GM18907 (cell line): Measurements from ENCODE around the gene HSBP1L1.
"Not testable (repeated sequence)": the region's sequence is repeated elsewhere in the genome, so short reads cannot be mapped to it uniquely, and the experiment has no call there.

ENCODE experiments used
- ATAC-seq: cut with Tn5 transposase; IDR thresholded peaks from one replicate; pipeline ENCODE4 v1.9.1; 2021; ENCODE audit warnings: mild to moderate bottlenecking, moderate library complexity; ENCODE audit not compliant: unreplicated experiment

The HSBP1L1 gene

DNA sequence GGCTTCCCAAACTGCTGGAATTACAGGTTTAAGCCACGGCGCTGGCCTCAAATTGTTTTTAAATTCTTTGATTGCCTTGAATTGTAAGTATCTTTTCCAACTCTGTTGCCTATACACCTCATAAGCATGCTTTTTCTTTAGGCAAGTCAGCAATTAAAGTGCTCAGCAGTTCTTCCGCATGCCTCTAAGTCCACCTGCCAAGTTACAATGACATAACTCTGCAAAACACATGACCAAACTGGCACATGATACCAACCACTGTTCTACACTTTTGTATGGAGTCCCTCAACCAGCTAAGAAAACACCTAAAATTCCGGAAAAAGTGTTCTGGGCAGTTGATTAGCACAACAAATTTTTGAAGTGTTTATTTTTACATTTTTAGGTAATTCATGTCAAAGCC is 18.8 kb downstream of the HSBP1L1 start:
- ATAC-seq: no peak

DNA sequence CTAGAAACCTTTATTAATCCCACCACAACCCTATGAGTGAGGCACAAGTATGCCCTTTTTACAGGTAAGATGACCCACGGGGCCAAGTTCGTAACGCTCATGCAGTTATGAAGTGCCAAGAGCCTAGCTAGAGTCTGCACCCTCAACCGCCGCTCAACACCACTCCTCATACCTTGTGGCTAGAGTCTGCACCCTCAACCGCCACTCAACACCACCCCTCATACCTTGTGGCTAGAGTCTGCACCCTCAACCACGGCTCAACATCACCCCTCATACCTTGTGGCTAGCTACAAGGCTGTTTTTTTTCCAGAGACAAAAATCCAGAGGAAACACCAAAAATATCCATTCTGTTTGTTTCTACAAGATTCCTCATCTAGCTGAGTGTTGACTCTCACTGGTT is 19.4 kb downstream of the HSBP1L1 start:
- ATAC-seq: no peak

DNA sequence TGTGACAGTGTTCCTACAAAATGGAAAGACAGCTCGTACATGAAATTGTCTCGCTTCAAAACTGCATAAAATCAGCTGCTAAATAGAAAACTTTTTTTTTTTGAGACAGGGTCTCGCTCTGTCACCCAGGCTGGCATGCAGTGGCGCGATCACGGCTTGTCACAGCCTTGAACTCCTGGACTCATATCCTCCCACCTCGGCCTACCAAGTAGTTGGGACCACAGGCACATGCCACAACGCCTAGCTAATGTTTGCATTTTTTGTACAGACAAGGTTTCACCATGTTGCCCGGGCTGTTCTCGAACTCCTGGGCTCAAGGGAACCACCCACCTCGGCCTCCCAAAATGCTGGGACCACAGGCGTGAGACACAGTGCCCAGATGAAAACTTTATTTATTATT is 20.7 kb downstream of the HSBP1L1 start:
- ATAC-seq: no peak

DNA sequence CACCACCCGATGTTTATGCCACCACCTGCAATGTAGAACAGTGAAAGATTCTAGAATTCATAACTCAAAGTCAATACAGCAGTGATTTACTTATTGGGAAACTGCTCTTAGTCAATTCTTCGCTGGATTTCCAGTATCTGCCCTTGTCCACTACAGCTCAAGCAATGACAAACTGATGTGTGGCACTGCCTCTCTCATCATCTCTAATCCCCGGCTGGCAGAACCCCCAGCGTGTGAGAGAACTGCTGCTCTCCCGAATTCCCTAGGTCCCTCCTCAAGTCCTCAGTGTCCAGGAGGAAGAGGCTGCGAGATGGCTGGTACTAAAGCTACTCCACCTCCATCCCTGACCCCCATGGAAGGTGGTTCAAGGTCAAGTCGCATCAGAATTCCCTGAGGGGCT is 22.3 kb downstream of the HSBP1L1 start:
- ATAC-seq: no peak

DNA sequence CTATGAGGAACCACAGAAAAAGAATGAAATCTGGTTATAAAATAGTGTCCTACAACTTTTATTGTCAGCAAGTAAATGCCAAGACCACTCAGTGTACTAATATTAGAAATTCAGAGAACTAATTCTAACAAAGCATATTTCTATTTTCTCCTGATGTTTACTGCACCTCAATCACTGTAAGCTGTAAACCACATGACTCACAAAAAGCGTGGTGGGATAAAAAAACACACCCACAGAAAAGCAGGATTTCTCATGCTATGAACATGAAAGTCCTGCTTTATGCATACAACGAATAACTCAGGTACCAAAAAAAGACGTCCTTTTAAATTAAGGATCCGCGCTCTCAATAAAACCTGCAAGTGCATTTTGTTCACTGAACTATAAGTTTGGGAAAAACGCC is 23.1 kb downstream of the HSBP1L1 start:
- no peak for ATAC-seq

DNA sequence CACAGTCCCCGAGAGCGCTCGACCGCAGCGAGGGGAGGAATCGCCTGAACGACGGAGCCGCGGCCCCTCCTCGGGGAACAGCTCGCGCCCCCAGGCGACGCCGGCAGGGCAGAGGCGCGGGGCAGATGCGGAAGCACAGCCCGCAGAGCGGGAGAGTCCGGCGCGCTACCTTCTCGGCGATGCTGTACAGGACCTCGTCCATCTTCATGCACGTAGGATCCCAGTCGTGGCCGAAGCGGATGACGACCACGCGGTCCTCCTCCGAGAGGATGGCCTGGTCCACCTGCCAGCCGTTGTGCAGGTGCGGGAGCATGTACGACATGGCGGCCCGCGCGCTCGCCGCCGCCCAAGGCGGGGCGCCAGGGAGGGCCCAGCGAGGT is 23.6 kb downstream of the HSBP1L1 start:
- ATAC-seq: peak; percentile 73

DNA sequence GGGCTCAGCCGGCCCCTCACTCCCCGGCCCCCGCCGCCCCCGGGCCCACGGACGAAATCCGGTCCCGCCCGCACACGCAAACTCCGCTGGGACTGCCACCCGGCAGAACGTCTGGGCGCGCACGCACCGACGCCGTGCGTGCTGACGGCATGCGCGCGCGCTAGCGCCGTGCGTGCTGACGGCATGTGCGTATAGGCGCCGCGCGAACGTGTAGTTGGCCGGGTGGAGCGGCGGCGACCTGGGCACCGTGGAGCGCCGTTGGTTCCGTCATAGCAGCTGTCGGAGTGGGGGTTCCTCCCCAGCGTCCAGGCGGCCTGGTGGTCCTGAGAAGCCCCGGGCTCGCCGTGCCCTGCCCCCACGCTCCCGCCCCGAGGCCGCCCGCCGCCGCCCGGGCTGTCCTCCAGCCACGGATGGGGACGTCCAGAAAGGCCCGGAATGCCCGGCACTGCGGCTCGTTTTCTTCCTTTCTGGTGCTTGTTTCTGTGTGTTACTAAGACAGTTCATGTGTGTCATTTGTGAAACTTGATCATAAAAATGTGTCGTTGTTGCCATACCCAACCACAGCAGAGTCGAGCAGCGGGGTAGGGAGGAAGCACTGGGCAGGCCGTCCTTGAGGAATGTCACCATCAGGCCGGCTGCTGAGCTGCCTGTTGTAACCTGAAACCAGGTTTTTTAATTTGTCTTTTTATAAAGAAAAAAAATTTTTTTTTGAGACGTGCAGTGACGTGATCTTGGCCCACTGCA is 24.2 kb downstream of the HSBP1L1 start, which contains the start of gene TXNL4A:
TXNL4A (minus strand) TSS at position 113 of the 744 bp plus-strand sequence. CDS start 171 bp downstream, outside the sequence.
- peak; percentile 96 for ATAC-seq

DNA sequence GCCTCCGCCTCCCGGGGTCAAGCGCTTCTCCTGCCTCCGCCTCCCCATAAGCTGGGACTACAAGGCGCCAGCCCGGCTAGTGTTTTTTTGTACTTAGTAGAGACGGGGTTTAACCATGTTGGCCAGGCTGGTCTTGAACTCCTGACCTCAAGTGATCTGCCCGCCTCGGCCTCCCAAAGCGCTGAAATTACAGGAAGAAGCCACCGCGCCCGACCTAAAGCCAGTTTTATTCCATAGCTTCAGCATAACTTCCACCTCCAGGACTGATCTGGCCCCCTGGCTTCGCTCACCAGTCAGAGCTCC is 24.7 kb downstream of the HSBP1L1 start:
- no peak for ATAC-seq

DNA sequence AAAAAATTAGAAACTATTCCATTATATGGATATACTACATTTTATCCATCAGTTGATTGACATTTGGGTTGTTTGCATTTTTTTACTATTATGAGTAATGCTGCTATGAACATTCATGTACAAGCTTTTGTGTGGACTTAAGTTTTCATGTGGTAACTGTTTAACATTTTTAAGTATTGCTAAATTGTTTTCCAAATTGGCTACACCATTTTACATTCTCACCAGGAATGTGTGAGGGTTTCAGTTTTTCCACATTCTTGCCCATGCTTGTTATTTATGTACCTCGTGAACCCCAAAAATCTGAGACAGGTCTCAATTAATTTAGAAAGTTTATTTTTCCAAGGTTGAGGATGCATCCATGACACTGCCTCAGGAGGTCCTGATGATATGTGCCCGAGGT is 27.1 kb downstream of the HSBP1L1 start:
- no peak for ATAC-seq

DNA sequence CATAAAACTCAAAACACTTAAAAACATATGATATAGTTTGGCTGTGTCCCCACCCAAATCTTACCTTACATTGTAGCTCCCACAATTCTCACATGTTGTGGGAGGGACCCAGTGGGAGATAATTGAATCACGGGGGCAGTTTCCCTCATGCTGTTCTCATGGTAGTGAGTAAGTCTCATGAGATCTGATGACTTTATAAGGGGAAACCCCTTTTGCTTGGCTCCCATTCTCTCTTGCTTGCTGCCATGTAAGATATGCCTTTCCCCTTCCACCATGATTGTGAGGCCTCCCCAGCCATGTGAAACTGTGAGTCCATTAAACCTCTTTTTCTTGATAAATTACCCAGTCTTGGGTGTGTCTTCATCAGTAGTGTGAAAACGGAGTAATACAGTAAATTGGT is 35.3 kb downstream of the HSBP1L1 start:
- not testable (repeated sequence) for ATAC-seq

DNA sequence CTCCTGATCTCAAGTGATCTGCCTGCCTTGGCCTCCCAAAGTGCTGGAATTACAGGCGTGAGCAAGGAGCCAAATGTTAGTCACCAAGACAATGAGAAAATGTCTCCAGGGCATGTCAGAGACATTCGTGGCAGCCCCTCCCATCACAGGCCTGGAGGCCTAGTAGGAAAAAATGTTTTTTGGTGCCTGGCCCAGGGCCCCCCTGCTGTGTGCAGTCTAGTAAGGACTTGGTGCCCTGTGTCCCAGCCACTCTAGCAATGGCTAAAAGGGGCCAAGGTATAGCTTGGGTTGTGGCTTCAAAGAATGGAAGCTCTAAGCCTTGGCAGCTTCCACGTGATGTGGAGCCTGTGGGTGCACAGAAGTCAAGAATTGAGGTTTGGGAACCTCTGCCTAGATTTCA is 36.4 kb downstream of the HSBP1L1 start:
- no peak for ATAC-seq

DNA sequence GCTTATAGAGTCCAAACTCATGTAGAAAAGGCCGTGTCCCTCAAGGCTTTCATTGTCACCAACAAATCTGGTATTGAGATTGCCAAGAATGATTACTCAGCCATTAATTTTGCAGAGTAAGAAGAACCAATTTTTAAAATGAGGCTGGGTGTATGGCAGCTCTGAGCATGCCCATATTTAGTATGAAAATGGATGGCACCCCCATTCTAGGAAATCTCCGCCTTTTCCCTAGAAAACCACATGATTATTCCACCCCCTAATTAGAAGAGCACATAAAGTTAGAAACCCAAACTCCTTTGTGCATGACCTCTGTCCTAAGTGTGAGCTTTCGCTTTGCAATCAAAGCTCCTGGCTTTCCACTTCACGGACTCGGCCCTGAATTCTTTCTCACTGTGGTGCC is 38.0 kb downstream of the HSBP1L1 start:
- no peak for ATAC-seq

DNA sequence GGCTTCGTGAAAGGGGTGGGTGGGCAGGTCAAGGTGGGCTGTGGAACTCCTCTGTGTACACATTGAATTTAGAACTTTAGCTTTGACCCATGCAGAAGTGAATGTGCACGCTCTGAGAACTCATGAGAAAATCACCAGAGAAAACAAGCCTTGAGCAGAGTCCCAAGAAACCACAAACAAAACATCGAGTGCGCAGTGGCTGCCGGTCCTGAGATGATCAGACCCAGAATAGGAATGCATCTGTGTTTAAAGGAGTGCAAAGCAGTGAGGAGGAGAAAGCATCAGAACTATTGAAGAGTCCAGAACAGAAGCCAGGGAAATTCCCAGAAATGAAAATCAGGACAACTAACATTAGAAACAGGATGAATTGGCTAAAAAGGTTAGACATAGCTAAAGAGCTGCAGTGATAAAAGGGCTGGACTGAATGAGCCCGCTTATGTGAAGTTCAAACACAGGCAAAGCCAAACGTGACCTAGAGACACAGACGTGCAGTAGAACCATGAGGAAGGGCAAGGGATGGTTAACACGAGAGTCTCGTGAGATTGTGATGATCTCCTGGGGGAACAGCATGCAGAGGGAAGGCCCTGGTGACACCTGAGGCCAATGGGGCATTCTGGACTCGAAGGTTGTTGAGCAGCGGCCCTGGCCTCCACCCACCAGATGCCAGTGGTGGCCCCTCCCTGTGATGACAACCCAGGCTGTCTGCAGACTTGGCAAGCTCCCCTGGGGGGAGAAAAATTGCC is 40.3 kb downstream of the HSBP1L1 start:
- ATAC-seq: no peak

DNA sequence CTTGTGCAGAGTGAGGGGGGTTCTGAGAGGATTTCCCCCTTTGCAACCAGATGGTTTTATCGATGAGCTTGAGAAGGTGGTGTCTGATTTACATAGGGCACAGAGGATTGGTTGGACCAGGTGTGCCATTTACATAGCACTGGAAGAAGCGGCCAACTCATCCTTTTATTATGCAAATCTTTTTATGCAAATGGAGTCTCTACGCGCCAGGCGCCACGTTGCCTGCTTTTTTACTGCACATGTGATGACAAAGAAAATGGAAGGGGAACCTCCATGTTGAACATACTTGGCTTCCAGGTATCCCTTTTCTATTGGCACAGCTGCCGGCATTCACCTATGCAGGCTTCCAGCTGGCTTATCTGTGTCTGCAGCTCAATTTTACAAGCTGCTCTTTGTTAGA is 42.3 kb downstream of the HSBP1L1 start:
- ATAC-seq: no peak

DNA sequence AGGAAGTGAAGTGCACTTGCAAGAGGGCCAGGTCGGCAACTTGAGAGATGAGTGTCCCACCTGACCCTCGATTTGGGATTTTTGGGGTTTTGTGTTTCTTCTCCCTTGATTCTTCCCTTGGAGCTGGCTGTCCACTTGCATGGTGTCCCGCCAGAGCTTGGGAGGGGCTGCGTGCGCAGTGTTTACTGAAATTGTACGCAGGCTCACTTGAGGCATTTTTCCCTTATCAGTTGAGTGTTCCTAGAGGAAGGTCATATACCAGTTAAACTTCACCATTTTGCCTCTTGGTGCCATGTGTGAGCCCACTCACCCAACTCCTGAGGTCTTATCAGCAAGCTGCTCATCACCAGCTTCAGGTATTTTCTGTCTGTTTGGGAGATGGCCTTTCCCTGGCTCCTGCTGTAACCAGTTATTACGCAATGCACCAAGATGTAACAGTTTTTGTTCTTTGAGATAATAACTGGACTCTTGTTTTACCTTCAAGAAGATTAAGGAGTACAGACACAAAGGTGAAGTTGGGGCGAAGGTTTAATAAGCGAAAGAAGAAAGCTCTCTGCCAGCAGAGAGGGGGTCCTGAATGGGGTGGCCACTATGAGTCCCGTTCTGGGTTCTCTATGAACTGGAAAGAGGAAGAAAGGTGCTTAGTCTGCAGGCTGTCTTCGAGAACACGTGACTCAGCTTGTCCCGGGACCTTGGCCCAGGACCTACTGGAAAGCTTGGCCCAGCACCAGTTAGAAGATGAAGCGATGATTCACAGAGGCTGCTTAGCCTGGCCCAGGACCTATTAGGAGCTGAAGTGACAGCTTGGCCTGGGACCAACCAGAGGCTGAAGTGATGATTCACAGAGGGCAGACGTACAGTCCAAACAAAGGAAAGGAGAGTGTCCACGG is 45.5 kb downstream of the HSBP1L1 start:
- ATAC-seq: no peak

DNA sequence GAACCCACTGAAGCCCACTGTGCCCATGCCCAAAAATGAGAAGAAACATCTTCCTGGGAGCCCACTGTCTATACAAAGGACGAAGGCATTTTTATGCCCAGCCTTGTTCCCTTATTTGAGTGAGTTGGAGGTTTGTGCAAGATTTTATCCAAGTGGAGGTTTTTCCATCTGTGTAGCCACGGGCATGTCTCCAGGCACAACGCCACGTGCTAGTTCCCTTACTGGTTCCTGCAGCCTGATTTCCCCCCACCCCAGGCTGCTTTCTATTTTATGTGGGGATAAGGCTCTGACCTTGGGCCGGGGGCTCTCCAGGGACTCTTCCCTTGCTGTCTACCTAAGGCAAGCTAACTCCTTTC is 46.1 kb downstream of the HSBP1L1 start:
- no peak for ATAC-seq

DNA sequence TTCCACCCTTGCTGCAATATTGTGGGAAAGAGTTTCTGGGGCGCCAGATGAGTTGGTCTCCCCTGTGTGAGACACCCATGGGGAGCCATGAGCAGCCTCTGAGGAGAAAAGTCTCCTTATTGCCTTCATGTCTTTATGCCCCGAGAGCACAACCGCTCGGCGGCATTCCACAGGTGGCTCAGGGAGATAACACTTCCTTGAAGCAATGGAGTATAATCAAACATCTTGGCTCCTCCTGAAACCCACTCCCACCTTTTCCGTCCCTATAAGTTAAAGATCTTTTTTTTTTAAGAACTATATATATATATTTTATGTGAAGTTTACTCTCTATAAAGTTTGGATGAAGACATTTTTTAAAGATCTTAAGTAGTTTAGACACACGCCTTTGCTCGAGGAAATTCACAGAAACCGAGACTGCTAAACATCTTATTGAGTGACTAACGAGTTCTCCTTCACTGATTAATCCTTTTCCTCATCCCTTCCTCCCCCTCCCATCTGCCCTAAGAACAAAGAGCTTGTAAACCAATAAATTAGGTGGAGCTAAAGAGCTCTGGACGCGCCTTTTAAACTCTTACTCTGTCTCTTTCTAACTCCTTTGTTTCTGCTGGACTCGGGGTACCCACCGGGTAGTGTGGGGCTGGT is 47.2 kb downstream of the HSBP1L1 start:
- ATAC-seq: not testable (repeated sequence)

DNA sequence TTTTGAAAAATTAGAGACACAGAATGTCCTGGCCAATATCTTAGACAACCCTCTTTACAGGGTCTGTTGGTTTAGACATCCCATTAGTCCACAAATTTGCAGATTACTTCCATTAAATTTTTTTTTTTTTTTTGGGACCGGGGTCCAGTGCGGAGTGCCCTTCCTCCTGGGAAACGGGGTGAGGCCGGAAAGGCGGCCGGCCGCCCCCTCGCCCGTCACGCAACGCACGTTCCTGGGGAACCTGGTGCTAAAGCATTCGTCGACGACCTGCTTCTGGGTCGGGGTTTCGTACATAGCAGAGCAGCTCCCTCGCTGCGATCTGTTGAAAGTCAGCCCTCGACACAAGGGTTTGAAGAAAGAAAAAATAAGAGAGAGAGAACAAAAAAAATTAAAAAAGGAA is 48.3 kb downstream of the HSBP1L1 start:
- no peak for ATAC-seq
